ENCODE data around the gene PSMD9. TPM values are rescaled to one million over a fixed set of nuclear protein-coding genes. Genes with fewer than 3 reads are reported as not detected.

The PSMD9 gene
- polyA plus RNA-seq, 1 donor from 2014 or later = 79.3 TPM

DNA sequence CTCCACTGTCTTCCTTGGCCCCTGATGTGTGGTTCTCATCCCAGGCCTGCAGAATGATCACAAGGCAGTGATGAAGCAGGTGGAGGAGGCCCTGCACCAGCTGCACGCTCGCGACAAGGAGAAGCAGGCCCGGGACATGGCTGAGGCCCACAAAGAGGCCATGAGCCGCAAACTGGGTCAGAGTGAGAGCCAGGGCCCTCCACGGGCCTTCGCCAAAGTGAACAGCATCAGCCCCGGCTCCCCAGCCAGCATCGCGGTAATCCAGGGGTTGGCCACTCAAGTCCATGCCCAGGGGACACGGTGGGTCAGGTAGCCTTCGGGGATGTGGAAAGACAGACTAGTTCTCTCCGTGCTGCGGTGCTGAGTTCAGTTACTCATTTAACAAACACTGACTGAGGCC lies 11.0 kb downstream of the PSMD9 start:
- Histone ChIP-seq H3K36me3 (ENCODE audit: insufficient read depth, low read length) (peaks cover 6% of the 10 kb centered on the region), H3K79me2 (replicated peaks; ENCODE audit: insufficient read depth, low read length) (no peaks in the 10 kb centered on the region), H3K9me3 (ENCODE audit: low read length) (no peaks in the 10 kb centered on the region), H3K9ac (ENCODE audit: low read length) (no peak overlapping the region), H3K9me2 (ENCODE audit: insufficient read depth, low read length) (no peaks in the 10 kb centered on the region), H3K27ac (ENCODE audit: low read length) (no peak overlapping the region), H3K4me2 (ENCODE audit: low read length) (no peak overlapping the region), H3K27me3 (ENCODE audit: insufficient read depth, low read depth, low read length) (no peaks in the 10 kb centered on the region), H3F3A (ENCODE audit: insufficient read depth, low read length, poor library complexity, severe bottlenecking) (no peaks in the 10 kb centered on the region), H2AFZ (ENCODE audit: low read depth, low read length) (no peak overlapping the region), H4K20me1 (ENCODE audit: insufficient read depth) (no peaks in the 10 kb centered on the region), H3K4me3 (ENCODE audit: low read length) (no peak overlapping the region)
- TF ChIP-seq, protein P1, sequence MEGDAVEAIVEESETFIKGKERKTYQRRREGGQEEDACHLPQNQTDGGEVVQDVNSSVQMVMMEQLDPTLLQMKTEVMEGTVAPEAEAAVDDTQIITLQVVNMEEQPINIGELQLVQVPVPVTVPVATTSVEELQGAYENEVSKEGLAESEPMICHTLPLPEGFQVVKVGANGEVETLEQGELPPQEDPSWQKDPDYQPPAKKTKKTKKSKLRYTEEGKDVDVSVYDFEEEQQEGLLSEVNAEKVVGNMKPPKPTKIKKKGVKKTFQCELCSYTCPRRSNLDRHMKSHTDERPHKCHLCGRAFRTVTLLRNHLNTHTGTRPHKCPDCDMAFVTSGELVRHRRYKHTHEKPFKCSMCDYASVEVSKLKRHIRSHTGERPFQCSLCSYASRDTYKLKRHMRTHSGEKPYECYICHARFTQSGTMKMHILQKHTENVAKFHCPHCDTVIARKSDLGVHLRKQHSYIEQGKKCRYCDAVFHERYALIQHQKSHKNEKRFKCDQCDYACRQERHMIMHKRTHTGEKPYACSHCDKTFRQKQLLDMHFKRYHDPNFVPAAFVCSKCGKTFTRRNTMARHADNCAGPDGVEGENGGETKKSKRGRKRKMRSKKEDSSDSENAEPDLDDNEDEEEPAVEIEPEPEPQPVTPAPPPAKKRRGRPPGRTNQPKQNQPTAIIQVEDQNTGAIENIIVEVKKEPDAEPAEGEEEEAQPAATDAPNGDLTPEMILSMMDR (IDR thresholded peaks at IDR 0.05; ENCODE audit: poor library complexity, severe bottlenecking) = no peak
- TF ChIP-seq RAD21 (conservative IDR thresholded peaks at IDR 0.05) = no peak
- no peak for TF ChIP-seq SMC3 (conservative IDR thresholded peaks at IDR 0.05; ENCODE audit: poor library complexity)
- TF ChIP-seq EZH2 (IDR thresholded peaks at IDR 0.05; ENCODE audit: borderline replicate concordance, insufficient read depth, low read length, poor library complexity, severe bottlenecking) = no peak
- TF ChIP-seq POLR2AphosphoS5 (IDR thresholded peaks at IDR 0.05) = no peak
- no peak for TF ChIP-seq EP300 (conservative IDR thresholded peaks at IDR 0.05; ENCODE audit: poor library complexity, severe bottlenecking)
- no peak for TF ChIP-seq TAF1 (IDR thresholded peaks at IDR 0.05; ENCODE audit: low read depth)
- no peak for TF ChIP-seq MXI1 (conservative IDR thresholded peaks at IDR 0.05; ENCODE audit: poor library complexity, severe bottlenecking)
- TF ChIP-seq, protein P2, sequence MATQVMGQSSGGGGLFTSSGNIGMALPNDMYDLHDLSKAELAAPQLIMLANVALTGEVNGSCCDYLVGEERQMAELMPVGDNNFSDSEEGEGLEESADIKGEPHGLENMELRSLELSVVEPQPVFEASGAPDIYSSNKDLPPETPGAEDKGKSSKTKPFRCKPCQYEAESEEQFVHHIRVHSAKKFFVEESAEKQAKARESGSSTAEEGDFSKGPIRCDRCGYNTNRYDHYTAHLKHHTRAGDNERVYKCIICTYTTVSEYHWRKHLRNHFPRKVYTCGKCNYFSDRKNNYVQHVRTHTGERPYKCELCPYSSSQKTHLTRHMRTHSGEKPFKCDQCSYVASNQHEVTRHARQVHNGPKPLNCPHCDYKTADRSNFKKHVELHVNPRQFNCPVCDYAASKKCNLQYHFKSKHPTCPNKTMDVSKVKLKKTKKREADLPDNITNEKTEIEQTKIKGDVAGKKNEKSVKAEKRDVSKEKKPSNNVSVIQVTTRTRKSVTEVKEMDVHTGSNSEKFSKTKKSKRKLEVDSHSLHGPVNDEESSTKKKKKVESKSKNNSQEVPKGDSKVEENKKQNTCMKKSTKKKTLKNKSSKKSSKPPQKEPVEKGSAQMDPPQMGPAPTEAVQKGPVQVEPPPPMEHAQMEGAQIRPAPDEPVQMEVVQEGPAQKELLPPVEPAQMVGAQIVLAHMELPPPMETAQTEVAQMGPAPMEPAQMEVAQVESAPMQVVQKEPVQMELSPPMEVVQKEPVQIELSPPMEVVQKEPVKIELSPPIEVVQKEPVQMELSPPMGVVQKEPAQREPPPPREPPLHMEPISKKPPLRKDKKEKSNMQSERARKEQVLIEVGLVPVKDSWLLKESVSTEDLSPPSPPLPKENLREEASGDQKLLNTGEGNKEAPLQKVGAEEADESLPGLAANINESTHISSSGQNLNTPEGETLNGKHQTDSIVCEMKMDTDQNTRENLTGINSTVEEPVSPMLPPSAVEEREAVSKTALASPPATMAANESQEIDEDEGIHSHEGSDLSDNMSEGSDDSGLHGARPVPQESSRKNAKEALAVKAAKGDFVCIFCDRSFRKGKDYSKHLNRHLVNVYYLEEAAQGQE (IDR thresholded peaks at IDR 0.05; ENCODE audit: borderline replicate concordance) = no peak

DNA sequence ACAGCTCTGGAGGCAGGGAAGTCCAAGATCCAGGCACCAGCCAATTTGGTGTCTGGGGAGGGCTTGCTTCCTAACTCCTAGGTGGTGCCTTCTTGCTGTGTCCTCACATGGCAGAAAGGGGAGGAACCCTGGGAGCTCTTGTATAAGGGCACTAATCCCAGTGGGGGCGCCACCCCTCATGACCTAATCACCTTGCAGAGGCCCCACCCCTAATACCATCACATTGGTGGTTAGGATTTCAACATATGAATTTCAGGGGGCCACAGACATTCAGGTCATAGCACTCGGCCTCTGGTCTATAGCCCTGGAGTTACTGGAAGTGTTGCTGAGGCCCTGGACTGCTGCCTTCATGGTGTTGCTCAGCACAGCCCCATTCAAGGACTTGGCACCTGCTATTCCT lies 14.6 kb downstream of the PSMD9 start:
- no peaks in the 10 kb centered on the region for H3K9me2 ChIP-seq (ENCODE audit: insufficient read depth, low read length)
- no peak for TF ChIP-seq RAD21 (conservative IDR thresholded peaks at IDR 0.05)
- TF ChIP-seq, protein P1 (IDR thresholded peaks at IDR 0.05; ENCODE audit: poor library complexity, severe bottlenecking) = no peak
- no peak for TF ChIP-seq TAF1 (IDR thresholded peaks at IDR 0.05; ENCODE audit: low read depth)
- no peak for TF ChIP-seq SMC3 (conservative IDR thresholded peaks at IDR 0.05; ENCODE audit: poor library complexity)
- no peak for TF ChIP-seq EP300 (conservative IDR thresholded peaks at IDR 0.05; ENCODE audit: poor library complexity, severe bottlenecking)
- TF ChIP-seq POLR2AphosphoS5 (IDR thresholded peaks at IDR 0.05) = no peak
- TF ChIP-seq MXI1 (conservative IDR thresholded peaks at IDR 0.05; ENCODE audit: poor library complexity, severe bottlenecking) = no peak
- TF ChIP-seq, protein P2 (IDR thresholded peaks at IDR 0.05; ENCODE audit: borderline replicate concordance) = no peak
- no peak for TF ChIP-seq EZH2 (IDR thresholded peaks at IDR 0.05; ENCODE audit: borderline replicate concordance, insufficient read depth, low read length, poor library complexity, severe bottlenecking)
- peaks cover 6% of the 10 kb centered on the region for H3K36me3 ChIP-seq (ENCODE audit: insufficient read depth, low read length)
- H3K4me3 ChIP-seq (ENCODE audit: low read length) = no peak overlapping the region
- H4K20me1 ChIP-seq (ENCODE audit: insufficient read depth) = no peaks in the 10 kb centered on the region
- no peak overlapping the region for H3K27ac ChIP-seq (ENCODE audit: low read length)
- no peaks in the 10 kb centered on the region for H3F3A ChIP-seq (ENCODE audit: insufficient read depth, low read length, poor library complexity, severe bottlenecking)
- H3K4me2 ChIP-seq (ENCODE audit: low read length) = no peak overlapping the region
- no peaks in the 10 kb centered on the region for H3K9me3 ChIP-seq (ENCODE audit: low read length)
- no peaks in the 10 kb centered on the region for H3K79me2 ChIP-seq (replicated peaks; ENCODE audit: insufficient read depth, low read length)
- H3K9ac ChIP-seq (ENCODE audit: low read length) = no peak overlapping the region
- H2AFZ ChIP-seq (ENCODE audit: low read depth, low read length) = no peak overlapping the region
- no peaks in the 10 kb centered on the region for H3K27me3 ChIP-seq (ENCODE audit: insufficient read depth, low read depth, low read length)
